ENCODE measurements around the gene KAZN. TPM values are rescaled to one million over a fixed set of nuclear protein-coding genes. Genes with fewer than 3 reads are reported as not detected.
"Not testable (repeated sequence)": the region's sequence is repeated elsewhere in the genome, so short reads cannot be mapped to it uniquely, and the experiment has no call there.

KAZN gene
- total RNA-seq, 1 experiment from 2014 or later, result 7.7 TPM

DNA sequence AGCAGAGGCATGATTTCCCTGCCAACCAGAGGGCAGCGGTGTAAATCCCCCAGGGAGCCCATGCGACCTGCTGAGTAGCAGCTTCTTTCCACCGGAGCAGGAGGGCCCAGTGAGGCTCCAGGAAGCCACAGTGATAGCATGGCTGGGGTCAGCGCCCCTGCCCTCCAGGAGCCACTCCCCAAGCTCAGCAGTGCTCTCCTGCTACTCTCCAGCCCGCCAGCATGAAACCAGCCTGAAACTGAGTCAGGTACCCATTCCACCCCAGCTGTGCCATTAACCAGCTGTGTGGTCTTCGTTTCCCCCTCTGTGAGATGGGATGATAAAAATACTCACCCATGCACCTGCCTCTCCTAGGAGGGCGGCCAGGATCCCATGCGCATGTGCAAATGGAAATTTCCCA lies 431.3 kb downstream of the KAZN start:
- no peak for DNase-seq (ENCODE audit: low read depth)

DNA sequence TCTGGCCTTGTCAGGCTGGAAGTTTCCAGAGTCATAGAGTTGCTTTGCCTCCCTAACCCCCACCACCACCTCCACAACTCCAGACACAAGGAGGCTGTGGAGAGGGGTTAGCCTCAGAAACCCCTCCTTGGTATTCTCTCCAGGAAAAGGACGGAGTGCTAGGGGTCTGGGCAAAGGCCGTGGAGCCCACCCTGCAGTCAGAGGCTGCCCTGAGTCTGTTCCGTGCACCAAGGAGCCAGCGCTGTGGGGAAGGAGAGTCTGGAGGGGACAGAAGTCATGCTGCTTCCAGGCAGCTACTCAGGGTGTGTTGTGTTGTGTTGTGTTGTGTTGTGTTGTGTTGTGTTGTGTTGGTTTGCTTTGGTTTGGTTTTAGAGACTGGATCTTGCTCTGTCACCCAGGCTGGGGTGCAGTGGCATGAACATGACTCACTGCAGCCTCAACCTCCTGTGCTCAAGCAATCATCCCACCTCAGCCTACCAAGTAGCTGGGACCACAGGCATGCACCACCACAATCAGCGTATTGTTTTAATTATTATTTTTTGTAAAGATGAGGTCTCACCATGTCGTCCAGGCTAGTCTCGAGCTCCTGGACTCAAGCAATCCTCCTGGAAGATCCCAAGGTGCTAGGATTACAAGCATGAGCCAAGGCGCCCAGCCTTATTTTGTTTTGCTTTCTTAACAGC lies 432.9 kb downstream of the KAZN start:
- no peak for DNase-seq (ENCODE audit: low read depth)

DNA sequence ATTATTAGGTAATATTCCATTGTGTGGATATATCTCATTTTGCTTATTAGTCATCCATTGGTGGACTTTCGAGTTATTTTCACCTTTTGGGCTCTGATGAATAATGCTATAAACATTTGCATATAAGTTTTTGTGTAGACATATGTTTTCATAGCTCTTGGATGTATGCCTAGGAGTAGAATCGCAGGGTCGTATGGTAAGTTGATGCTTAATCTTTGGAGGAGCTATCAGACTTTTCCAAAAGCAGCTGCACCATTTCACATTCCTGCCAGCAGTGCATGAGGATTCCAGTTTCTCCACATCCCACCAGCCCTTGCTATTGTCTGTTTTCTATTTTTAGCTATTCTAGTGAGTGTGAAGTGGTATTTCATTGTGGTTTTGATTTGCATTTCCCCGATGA lies 434.8 kb downstream of the KAZN start:
- peak; percentile 62 for DNase-seq (ENCODE audit: low read depth)

DNA sequence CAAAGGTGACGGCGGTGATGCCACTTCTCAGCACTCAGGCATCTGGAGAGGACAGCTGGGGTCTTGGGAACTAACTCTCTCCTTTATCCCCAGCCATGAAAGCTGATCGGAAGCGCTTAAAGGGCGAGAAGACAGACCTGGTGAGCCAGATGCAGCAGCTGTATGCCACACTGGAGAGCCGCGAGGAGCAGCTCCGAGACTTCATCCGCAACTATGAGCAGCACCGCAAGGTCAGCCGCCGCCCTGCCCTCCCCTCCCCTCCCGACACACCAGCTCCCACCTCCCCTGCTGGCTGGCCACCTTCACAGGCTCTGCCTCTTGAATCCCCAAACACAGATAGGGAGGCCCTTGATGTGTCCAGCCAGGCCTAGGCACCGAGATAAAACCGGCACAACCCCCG lies 436.2 kb downstream of the KAZN start:
- no peak for DNase-seq (ENCODE audit: low read depth)

DNA sequence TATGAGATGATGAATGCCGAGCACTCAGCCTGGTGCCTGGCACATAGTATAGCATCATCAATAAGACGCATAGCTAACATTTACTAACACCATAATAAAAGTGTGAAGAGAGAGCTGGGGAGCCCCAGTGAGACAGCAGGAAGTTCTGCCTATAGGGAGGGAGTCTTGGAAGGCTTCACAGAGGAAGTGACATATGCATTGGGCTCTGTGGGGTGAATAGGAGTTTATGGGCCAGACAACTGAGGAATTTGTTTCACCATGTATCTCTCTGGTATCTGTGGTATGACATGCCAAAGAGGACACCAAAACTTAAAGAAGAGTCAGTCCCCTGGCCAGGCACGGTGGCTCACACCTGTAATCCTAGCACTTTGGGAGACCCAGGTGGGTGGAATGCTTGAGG lies 436.8 kb downstream of the KAZN start:
- no peak for DNase-seq (ENCODE audit: low read depth)

DNA sequence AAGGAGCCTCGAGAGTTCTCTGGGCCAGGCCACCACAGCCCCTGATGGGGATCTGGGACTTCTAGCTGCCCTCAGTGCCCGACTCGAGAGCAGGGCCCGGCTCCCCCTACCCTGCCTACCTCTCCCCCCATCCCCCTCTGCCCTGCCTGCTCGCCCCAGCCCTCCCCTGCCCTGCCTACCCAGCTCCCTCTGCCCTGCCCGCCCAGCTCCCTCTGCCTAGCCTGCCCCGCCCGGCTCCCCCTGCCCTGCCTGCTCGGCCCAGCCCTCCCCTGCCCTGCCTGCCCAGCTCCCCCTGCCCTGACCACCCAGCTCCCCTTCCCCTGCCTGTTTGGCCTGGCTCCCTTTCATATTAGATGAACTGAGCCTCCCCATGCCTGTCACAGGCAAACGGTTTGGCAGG lies 437.6 kb downstream of the KAZN start:
- no peak for DNase-seq (ENCODE audit: low read depth)

DNA sequence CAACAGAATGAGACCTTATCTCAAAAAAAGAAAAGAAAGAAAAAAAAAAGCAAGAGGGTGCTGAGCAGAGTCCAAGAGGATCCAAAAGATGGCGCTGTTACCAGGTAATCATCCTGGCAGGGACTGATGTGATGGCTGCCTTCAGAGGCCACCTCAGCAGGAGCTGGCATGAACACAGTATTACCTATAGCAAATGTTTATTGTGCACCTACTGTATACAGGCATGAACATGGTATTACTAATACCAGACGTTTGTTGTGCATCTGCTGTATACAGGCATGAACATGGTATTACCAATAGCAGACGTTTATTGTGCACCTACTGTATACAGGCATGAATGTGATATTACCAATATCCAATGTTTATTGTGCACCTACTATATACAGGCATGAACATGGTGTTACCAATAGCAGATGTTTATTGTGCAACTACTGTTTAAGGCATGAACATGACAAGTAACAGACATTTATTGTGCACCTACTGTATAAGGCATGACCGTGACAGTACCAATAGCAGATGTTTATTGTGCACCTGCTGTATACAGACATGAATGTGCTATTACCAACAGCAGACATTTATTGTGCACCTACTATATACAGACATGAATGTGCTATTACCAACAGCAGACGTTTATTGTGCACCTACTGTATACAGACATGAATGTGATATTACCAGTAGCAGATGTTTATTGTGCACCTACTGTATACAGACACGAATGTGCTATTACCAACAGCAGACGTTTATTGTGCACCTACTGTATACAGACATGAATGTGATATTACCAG lies 439.9 kb downstream of the KAZN start:
- peak; percentile 49 for DNase-seq (ENCODE audit: low read depth)

DNA sequence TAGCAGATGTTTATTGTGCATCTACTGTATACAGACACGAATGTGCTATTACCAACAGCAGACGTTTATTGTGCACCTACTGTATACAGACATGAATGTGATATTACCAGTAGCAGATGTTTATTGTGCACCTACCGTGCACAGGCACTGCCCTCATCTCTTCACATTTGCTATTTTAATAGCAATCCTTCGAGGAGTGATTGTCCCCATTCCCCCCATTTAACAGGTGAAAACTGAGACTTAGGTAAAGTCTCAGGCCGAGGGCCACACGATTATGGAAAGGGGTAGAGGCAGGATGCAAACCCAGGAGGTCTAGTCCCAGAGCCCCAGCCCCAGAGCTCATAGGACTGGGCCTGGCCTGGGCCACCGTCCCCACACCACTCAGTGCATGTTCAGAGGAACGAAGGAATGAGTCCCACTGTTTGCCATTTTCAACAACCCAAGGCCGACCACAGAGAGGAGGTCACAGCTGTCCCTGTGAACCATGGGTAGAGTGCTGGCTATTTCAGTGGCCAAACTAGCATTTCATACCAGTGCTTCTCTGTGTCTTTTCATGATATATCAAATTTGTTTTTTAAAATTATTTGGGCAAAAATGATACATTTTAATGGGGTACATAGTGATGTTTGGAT lies 440.6 kb downstream of the KAZN start:
- no peak for DNase-seq (ENCODE audit: low read depth)

DNA sequence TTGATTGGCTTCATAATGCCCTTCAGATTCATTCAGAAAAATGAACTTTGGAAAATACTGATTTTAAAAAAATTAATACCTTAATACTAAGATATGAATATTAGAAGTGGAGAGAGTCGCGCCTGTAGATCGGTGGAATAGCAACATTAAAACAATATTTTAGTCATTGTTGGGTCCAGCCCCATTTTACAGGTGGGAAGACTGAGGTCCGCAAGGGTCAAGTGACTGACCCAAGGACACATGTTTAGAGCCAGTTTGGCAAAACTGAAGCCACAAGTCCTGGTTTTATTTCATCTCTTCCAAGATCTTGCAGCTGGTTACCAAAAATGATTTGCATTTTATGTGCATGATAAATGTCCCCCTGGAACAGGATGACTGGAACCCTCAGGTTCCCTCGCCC lies 441.4 kb downstream of the KAZN start:
- DNase-seq (ENCODE audit: low read depth), result no peak

DNA sequence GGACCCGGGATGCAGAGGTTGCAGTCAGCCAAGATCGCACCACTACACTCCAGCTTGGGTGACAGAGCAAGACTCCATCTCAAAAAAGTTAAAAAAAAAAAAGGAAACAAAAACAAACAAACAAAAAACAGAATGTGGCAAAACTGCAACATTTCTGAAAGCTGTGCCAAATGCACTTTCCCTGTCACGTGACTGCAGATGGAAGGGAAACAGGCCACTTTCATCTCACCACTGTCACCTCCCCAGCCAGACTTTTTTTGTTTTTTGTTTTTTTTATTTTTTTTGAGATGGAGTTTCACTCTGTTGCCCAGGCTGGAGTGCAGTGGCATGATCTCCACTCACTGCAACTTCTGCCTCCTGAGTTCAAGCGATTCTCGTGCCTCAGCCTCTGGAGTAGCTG lies 442.2 kb downstream of the KAZN start:
- not testable (repeated sequence) for DNase-seq (ENCODE audit: low read depth)

DNA sequence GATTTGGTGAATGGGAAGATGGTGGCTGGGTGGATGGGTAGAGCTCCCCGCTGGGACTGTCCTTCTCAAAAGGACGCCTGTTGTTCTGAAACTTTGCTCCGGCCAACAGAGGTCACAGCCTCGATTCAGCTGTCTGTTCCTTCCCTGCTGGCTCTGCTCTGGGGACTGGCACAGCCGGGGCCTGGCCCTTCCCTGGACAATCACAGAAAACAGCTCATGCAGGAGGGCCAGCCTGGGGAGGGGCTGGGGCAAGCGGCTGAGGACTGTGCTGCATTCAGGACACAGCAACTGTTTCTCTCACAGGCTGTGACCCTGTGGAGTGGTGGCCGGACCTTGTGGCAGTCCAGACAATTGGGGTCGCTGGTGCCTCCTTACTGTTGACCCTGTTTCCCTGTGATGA lies 444.4 kb downstream of the KAZN start:
- DNase-seq (ENCODE audit: low read depth), result no peak

DNA sequence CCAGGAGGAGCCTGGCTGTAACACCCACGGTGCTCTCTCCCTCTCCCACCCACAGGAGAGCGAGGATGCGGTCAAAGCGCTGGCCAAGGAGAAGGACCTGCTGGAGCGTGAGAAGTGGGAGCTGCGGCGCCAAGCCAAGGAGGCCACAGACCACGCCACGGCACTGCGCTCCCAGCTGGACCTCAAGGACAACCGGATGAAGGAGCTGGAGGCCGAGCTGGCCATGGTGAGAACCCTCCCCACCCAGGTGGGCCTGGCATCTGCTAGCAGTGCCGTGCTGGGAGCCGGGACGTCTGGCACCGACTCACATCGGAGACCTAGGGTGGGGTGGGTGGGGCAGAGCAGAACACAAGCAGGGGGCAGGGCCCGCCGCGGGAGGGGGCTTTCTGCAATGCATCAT lies 445.4 kb downstream of the KAZN start:
- DNase-seq (ENCODE audit: low read depth), result no peak

DNA sequence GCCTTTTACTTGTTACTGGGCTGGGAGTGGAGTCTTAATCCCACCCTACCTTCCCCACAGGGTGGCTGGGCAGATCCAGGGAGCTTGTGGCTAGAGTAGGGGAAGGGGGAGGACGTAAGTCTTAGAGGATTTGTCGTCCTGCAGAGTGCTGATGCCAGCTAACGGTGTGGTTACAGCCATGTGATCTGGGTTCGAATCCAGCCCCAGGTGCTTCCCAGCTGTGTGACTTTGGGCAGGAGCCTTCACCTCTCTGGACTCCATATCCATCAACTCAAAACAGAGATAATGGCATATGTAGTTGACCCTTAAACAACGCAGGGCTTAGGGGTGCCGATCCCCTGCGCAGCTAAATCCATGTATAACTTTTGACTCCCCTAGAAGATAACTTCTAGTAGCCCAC lies 446.6 kb downstream of the KAZN start:
- DNase-seq (ENCODE audit: low read depth), result no peak

DNA sequence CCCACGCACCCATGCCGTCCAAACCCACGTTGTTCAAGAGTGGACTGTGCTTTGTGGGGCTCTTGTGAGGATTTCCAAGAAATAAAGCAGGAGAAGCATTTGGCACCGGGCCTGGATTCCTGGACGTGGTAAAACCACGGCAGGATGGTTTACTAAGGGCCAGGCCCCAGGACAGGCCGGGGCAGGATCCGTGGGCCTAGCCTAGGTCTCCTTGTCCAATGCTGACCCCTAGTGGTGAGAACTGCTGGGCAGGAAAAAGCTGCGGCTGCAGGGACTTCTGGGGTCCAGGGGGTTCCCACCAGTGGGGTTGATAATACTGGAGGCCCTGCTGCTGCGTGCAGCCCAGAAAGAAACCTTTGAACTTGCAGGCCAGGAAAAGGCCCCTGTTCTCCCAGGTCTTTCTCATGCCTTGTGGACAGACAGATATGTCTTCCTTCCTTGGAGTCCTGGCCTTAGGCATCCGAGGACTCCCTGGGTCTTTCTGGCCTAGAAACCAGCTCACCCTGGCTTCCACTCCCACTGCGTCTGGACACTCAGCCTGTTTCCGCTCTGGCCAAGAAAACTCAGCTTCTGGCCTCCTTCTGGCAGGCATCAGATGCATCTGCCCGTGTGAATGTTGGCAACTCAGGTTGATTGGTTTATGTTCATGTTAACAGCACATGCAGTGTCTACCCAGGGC lies 448.1 kb downstream of the KAZN start:
- peak; percentile 74 for DNase-seq (ENCODE audit: low read depth)

DNA sequence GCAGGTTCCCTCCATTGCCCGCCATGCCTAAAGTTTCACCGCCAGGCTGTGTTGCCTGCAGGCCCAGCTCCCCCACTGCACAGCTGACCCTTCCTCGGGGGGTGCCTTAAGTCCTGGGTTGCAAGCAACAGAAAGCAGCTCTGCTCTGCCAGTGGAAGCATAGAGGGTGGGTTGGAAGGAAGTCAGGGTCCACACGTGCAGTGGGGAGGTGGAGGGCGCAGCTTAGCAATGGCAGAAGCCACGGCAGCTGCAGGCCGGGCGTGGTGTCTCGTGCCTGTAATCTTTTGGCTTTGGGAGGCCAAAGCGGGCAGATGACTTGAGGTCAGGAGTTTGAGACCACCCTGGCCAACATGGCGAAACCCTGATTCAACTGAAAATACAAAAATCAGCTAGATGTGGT lies 448.8 kb downstream of the KAZN start:
- no peak for DNase-seq (ENCODE audit: low read depth)

DNA sequence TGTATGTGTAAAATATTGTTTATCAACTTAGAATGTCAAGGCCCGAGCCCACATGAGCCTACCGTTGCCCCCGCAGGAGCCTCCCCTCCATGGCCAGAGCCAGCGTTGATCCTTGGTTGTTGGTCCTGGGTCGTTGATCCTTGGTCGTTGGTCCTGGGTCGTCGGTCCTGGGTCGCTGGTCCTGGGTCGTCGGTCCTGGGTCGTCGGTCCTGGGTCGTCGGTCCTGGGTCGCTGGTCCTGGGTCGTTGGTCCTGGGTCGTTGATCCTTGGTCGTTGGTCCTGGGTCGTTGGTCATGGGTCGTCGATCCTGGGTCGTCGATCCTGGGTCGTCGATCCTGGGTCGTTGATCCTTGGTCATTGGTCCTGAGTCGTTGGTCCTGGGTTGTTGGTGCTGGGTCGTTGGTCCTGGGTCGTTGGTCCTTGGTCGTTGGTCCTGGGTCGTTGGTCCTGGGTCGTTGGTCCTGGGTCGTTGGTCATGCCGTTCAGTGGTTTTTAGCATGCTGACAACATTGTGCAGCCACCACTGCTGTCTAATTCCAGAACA lies 450.0 kb downstream of the KAZN start:
- no peak for DNase-seq (ENCODE audit: low read depth)

DNA sequence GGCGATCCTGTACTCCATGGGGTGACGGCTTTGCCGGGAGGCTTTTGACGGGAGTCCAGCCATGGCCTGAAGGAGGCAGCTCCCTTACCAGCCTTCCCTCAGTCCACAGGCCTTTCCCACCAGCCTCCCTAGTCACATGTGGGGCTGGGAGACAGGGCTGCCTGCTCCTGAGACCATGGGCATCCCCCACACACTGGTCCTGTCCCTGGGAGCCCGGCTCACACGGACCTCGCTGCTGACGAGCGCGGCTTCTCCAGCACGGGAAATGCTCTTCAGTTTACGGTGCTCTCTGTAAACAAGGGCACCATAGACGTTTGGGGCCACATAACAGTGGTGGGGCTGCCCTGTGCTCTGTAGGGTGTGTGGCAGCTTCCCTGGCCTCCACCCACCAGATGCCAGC lies 450.6 kb downstream of the KAZN start:
- DNase-seq (ENCODE audit: low read depth), result no peak

DNA sequence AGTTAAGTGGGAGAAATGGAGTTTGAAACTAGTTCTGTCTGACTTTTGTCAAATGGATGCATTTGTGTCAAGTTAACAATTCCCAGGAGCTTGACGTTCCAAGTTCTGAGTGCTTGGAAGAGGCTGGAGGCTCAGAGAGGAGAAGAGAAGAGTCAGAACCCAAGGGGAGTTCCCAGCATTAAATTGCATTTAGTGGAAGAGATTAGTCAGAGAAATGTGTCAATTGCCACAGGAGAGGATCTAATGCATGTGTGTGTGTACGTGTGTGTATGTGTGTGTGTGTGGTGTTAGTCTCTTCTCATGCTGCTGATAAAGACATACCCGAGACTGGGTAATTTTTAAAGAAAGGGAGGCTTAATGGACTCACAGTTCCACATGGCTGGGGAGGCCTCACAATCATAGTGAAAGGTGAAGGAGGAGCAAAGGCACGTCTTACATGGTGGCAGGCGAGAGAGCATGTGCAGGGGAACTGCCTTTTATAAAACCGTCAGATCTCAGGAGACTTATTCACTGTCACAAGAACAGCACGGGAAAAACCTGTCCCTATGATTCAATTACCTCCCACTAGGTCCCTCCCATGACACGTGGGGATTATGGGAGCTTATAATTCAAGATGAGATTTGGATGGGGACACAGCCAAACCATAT lies 453.5 kb downstream of the KAZN start:
- peak; percentile 7 for DNase-seq (ENCODE audit: low read depth)

DNA sequence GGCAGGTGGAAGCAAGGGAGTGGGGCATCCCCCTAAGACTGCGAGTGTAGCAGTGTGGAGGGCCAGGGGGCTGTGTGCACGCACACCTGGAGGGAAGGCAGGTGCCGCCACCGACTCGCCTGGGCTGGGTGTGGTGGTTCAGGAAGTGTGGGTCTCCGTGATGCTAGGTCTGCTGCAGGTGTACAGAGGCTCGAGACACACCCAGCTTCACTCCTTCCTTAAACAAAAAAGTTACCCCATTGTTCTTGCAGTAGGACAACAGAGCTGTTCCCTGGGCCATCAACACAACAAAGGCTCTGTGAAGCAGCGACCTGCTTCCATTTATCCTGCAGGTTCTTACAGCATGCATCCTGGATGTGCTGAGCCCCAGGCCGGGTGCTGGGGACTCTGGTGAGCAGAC lies 454.7 kb downstream of the KAZN start:
- DNase-seq (ENCODE audit: low read depth), result no peak

DNA sequence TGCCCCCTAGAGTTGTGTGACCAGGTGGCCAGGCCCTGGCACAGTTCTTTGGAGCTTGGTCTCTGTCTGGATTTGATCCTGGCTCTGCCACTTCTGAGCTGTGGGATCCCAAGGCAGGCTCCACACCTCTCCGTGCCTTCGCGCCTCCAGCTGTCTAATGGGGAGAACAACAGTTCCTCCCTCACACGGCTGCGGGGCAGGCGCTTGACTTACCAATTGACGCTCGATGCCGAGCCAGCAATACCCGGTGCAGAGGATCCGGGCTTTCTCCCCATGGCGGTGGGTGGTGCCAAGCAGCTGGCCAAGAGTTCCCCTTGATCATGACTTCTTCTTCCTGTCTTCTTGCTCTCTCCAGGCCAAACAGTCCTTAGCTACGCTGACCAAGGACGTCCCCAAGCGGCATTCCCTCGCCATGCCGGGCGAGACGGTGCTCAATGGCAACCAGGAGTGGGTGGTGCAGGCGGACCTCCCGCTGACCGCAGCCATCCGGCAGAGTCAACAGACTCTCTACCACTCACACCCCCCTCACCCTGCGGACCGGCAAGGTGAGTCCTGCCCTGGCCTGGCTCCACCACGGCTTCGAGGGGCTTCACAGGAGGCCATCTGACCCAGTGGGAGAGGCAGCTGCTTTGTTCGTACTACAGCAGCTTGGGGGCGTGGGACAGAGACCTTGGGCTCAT lies 457.4 kb downstream of the KAZN start:
- DNase-seq (ENCODE audit: low read depth), result no peak
